Measurements from ENCODE around the gene NHLH2. TPM values are rescaled to one million over a fixed set of nuclear protein-coding genes. Genes with fewer than 3 reads are reported as not detected.

The NHLH2 gene
- total RNA-seq, 2 donors from 2014 or later: not detected

- Mint-ChIP-seq H3K4me3 (no peak overlapping the region), H3K4me1 (peaks cover 7% of the 10 kb centered on the region), H3K27me3 (peaks cover 94% of the 10 kb centered on the region), H3K27ac (no peak overlapping the region), H3K36me3 (ENCODE audit: low read depth) (peaks cover 8% of the 10 kb centered on the region)
- H3K9me3 ChIP-seq (ENCODE audit: control insufficient read depth, low read length, poor library complexity, severe bottlenecking): no peaks in the 10 kb centered on the region
- DNase-seq: no peak
- ATAC-seq: no peak
These were observed 10.0 kb downstream of the NHLH2 start for GRCh38 chr1:115830963-115831362.

GRCh38 chr1:115829947-115830346, 11.0 kb downstream of the NHLH2 start:
- H3K27me3 Mint-ChIP-seq: peaks cover 95% of the 10 kb centered on the region
- H3K27ac Mint-ChIP-seq: no peak overlapping the region
- no peaks in the 10 kb centered on the region for H3K9me3 ChIP-seq (ENCODE audit: control insufficient read depth, low read length, poor library complexity, severe bottlenecking)
- DNase-seq (no peak), ATAC-seq (no peak)
- peaks cover 8% of the 10 kb centered on the region for H3K36me3 Mint-ChIP-seq (ENCODE audit: low read depth)
- no peak overlapping the region for H3K4me3 Mint-ChIP-seq
- peaks cover 7% of the 10 kb centered on the region for H3K4me1 Mint-ChIP-seq

- Mint-ChIP-seq H3K4me1 (peaks cover 7% of the 10 kb centered on the region), H3K36me3 (ENCODE audit: low read depth) (peaks cover 8% of the 10 kb centered on the region), H3K4me3 (peak overlapping the region; percentile 82), H3K27ac (peak overlapping the region; percentile 5), H3K27me3 (peaks cover 94% of the 10 kb centered on the region)
- ATAC-seq (no peak), DNase-seq (no peak)
- no peaks in the 10 kb centered on the region for H3K9me3 ChIP-seq (ENCODE audit: control insufficient read depth, low read length, poor library complexity, severe bottlenecking)
These were observed 11.8 kb downstream of the NHLH2 start for GRCh38 chr1:115829023-115829674.

- no peaks in the 10 kb centered on the region for H3K9me3 ChIP-seq (ENCODE audit: control insufficient read depth, low read length, poor library complexity, severe bottlenecking)
These were observed 12.6 kb downstream of the NHLH2 start for GRCh38 chr1:115828101-115829022.

GRCh38 chr1:115827452-115828044, 13.4 kb downstream of the NHLH2 start:
- H3K4me3 Mint-ChIP-seq: peak overlapping the region; percentile 74

More at GRCh38 chr1:115828101-115829022, 12.6 kb downstream of the NHLH2 start:
- H3K27ac Mint-ChIP-seq: peak overlapping the region; percentile 5
- ATAC-seq (peak; percentile 42), DNase-seq (no peak)
- peaks cover 8% of the 10 kb centered on the region for H3K36me3 Mint-ChIP-seq (ENCODE audit: low read depth)
- peaks cover 92% of the 10 kb centered on the region for H3K27me3 Mint-ChIP-seq
- H3K4me1 Mint-ChIP-seq: peaks cover 7% of the 10 kb centered on the region
- peak overlapping the region; percentile 82 for H3K4me3 Mint-ChIP-seq

GRCh38 chr1:115826628-115827027, 14.3 kb downstream of the NHLH2 start:
- peaks cover 8% of the 10 kb centered on the region for H3K36me3 Mint-ChIP-seq (ENCODE audit: low read depth)
- ATAC-seq: no peak
- H3K27me3 Mint-ChIP-seq: peaks cover 75% of the 10 kb centered on the region
- H3K27ac Mint-ChIP-seq: no peak overlapping the region
- no peak overlapping the region for H3K4me3 Mint-ChIP-seq
- no peak for DNase-seq
- H3K4me1 Mint-ChIP-seq: peaks cover 7% of the 10 kb centered on the region
- H3K9me3 ChIP-seq (ENCODE audit: control insufficient read depth, low read length, poor library complexity, severe bottlenecking): no peaks in the 10 kb centered on the region

More at GRCh38 chr1:115827452-115828044, 13.4 kb downstream of the NHLH2 start:
- DNase-seq (no peak), ATAC-seq (no peak)
- Mint-ChIP-seq H3K36me3 (ENCODE audit: low read depth) (peaks cover 8% of the 10 kb centered on the region), H3K27ac (no peak overlapping the region), H3K4me1 (peaks cover 7% of the 10 kb centered on the region), H3K27me3 (peaks cover 84% of the 10 kb centered on the region)
- H3K9me3 ChIP-seq (ENCODE audit: control insufficient read depth, low read length, poor library complexity, severe bottlenecking): no peaks in the 10 kb centered on the region

- H3K36me3 Mint-ChIP-seq (ENCODE audit: low read depth): peaks cover 3% of the 10 kb centered on the region
- no peak overlapping the region for H3K27ac Mint-ChIP-seq
- DNase-seq (no peak), ATAC-seq (no peak)
- no peak overlapping the region for H3K4me3 Mint-ChIP-seq
- peaks cover 45% of the 10 kb centered on the region for H3K27me3 Mint-ChIP-seq
- no peaks in the 10 kb centered on the region for H3K4me1 Mint-ChIP-seq
- H3K9me3 ChIP-seq (ENCODE audit: control insufficient read depth, low read length, poor library complexity, severe bottlenecking): no peaks in the 10 kb centered on the region
These were observed 18.8 kb downstream of the NHLH2 start for GRCh38 chr1:115822117-115822516.

GRCh38 chr1:115815694-115816093, 25.2 kb downstream of the NHLH2 start:
- Mint-ChIP-seq H3K27me3 (peaks cover 50% of the 10 kb centered on the region), H3K27ac (no peak overlapping the region), H3K4me1 (no peaks in the 10 kb centered on the region), H3K4me3 (no peak overlapping the region), H3K36me3 (ENCODE audit: low read depth) (no peaks in the 10 kb centered on the region)
- H3K9me3 ChIP-seq (ENCODE audit: control insufficient read depth, low read length, poor library complexity, severe bottlenecking): no peaks in the 10 kb centered on the region
- no peak for DNase-seq
- no peak for ATAC-seq

- H3K36me3 Mint-ChIP-seq (ENCODE audit: low read depth): no peaks in the 10 kb centered on the region
- no peak overlapping the region for H3K4me3 Mint-ChIP-seq
- no peaks in the 10 kb centered on the region for H3K4me1 Mint-ChIP-seq
- DNase-seq (no peak), ATAC-seq (no peak)
- H3K27me3 Mint-ChIP-seq: peaks cover 50% of the 10 kb centered on the region
- no peak overlapping the region for H3K27ac Mint-ChIP-seq
- no peaks in the 10 kb centered on the region for H3K9me3 ChIP-seq (ENCODE audit: control insufficient read depth, low read length, poor library complexity, severe bottlenecking)
These were observed 26.1 kb downstream of the NHLH2 start for GRCh38 chr1:115814685-115815398.

GRCh38 chr1:115813727-115814126, 27.2 kb downstream of the NHLH2 start:
- Mint-ChIP-seq H3K36me3 (ENCODE audit: low read depth) (no peaks in the 10 kb centered on the region), H3K27ac (no peak overlapping the region), H3K27me3 (peaks cover 54% of the 10 kb centered on the region), H3K4me3 (no peak overlapping the region), H3K4me1 (no peaks in the 10 kb centered on the region)
- no peaks in the 10 kb centered on the region for H3K9me3 ChIP-seq (ENCODE audit: control insufficient read depth, low read length, poor library complexity, severe bottlenecking)
- no peak for DNase-seq
- ATAC-seq: no peak

GRCh38 chr1:115811140-115811828, 29.6 kb downstream of the NHLH2 start:
- Mint-ChIP-seq H3K27me3 (peaks cover 58% of the 10 kb centered on the region), H3K4me3 (no peak overlapping the region)
- ATAC-seq: no peak

GRCh38 chr1:115810609-115811008, 30.3 kb downstream of the NHLH2 start:
- no peak overlapping the region for H3K4me3 Mint-ChIP-seq
- ATAC-seq (no peak), DNase-seq (no peak)
- no peak overlapping the region for H3K27ac Mint-ChIP-seq
- peaks cover 61% of the 10 kb centered on the region for H3K27me3 Mint-ChIP-seq
- H3K4me1 Mint-ChIP-seq: no peaks in the 10 kb centered on the region
- no peaks in the 10 kb centered on the region for H3K9me3 ChIP-seq (ENCODE audit: control insufficient read depth, low read length, poor library complexity, severe bottlenecking)
- no peaks in the 10 kb centered on the region for H3K36me3 Mint-ChIP-seq (ENCODE audit: low read depth)

More at GRCh38 chr1:115811140-115811828, 29.6 kb downstream of the NHLH2 start:
- Mint-ChIP-seq H3K27ac (no peak overlapping the region), H3K36me3 (ENCODE audit: low read depth) (no peaks in the 10 kb centered on the region), H3K4me1 (no peaks in the 10 kb centered on the region)
- no peaks in the 10 kb centered on the region for H3K9me3 ChIP-seq (ENCODE audit: control insufficient read depth, low read length, poor library complexity, severe bottlenecking)
- no peak for DNase-seq
